GM21529 (cell line): Measurements from ENCODE around the gene EXOSC9.
"Not testable (repeated sequence)": the region's sequence is repeated elsewhere in the genome, so short reads cannot be mapped to it uniquely, and the experiment has no call there.

Source experiments
- ATAC-seq: cut with Tn5 transposase; IDR thresholded peaks from one replicate; pipeline ENCODE4 v1.9.1; 2021; ENCODE audit not compliant: unreplicated experiment

The EXOSC9 gene, protein sequence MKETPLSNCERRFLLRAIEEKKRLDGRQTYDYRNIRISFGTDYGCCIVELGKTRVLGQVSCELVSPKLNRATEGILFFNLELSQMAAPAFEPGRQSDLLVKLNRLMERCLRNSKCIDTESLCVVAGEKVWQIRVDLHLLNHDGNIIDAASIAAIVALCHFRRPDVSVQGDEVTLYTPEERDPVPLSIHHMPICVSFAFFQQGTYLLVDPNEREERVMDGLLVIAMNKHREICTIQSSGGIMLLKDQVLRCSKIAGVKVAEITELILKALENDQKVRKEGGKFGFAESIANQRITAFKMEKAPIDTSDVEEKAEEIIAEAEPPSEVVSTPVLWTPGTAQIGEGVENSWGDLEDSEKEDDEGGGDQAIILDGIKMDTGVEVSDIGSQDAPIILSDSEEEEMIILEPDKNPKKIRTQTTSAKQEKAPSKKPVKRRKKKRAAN

DNA sequence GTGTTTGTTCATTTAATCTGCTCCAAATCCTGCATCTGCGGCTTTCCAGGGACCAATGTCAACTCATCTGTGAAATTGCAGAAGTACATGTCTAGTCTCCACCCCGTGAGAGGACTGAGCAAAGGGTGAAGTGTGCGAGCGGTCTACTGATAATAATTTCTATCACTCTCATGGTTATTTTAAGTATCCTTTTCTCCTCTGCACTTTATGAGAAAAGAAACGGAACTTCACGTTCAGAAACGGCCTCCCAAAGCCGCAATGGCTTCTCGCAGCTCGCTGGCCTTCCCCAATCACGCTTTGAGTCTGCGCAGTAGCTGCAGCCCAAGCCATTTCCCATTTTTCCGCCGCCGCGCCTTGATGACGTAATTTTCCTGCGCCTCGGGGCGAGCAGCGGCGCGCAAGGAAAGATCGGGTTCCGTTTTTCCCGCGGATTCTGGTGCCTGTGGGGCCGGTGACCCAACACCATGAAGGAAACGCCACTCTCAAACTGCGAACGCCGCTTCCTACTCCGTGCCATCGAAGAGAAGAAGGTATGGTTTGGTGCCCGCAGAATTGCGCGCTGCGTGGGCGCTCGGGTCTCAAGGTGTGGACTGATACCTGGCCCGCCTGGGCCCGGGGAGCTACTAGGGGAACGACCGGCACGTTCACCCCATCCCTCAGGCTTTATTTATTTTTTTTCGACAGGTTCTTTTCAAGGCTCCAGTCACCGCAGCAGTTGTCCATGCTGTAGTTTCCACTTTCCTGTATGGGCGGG lies at the start of gene EXOSC9:
TSS of gene EXOSC9 (plus strand) at position 363 of the 754 bp plus-strand sequence. CDS start at position 465, 102 bp downstream.
- peak; percentile 80 for ATAC-seq

DNA sequence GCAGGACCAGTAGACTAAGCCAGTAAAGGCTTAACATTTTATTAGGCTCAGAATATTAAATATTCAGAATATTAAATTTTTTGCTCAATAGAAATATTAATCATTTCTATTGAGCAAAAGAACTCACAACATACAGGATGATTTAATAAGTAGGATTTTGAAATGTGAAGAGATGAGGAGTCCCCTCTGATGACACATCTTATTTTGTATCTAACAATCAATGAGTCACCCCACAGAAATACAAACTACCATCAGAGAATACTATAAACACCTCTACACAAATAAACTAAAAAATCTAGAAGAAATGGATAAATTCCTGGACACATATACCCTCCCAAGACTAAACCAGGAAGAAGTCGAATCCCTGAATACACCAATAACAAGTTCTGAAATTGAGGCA lies 49.0 kb upstream of the EXOSC9 start:
- not testable (repeated sequence) for ATAC-seq

GRCh38 chr4:121758925-121759568 lies 42.1 kb upstream of the EXOSC9 start:
- no peak for ATAC-seq

GRCh38 chr4:121760205-121760604 lies 40.9 kb upstream of the EXOSC9 start:
- no peak for ATAC-seq

DNA sequence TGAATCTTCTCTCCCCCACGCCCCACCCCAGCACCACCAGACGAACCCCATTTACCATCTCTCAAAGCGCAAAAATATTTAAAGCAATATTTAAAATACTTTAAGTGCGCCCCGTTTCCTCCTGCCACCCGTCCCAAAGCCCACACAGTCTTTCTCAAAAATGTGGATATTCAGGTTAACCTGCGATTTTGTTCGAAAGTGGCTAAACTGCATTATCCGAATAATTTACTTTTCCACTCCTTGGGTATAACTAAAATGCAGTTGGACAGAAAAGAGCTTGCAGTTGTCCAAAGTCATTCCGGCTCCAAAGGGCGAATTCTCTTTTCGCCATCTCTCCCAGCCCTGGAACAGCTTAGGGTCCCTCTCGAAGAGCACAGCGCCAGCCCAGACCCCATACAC lies 36.8 kb upstream of the EXOSC9 start:
- no peak for ATAC-seq

GRCh38 chr4:121764702-121765367 lies 36.3 kb upstream of the EXOSC9 start, which contains the start of gene SMIM43:
SMIM43 (minus strand) TSS chr4:121765164; CDS start chr4:121765105, 59 bp downstream.
- ATAC-seq, result no peak

DNA sequence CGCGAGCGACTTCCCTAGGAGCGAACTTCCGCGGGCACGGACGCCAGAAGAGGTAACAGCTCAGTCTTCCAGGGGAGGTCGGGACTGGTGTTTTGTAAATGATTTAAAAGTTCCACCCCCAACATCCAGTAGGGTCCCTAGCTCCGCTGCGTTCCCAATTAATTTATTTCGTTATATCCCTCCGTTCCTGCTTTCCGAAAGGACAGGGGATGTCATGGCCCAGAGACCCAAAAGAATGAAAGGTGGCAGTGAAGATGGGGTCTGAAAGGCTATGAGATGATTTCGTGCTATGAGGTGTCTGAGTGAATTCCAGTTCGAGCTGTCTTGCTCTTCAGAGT lies 35.8 kb upstream of the EXOSC9 start:
- no peak for ATAC-seq

DNA sequence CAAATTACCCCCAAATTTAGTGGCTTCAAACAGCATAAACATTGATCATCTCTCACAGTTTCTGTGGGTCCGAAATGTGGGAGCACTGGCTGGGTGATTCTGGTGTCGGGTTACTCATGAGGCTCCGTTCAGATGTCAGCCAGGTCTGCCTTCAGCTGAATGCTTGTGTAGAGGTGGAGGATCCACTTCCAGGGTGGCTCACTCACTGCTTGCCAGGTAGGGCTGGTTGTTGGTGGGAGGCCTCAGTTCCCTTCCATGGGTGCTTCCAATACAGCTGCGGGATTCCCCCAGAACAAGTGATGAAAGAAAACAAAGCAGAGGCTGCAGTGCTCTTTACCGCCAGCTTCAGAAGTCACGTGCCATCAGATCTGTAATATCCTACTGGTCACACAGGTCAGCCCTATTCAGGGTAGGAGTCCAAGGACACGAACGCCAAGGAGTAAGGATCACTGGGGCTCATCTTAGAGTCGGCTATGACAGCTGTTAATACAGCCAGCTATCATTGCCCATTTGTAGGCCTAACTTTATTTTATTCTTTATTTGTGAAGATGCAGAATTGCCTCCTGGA lies 35.1 kb upstream of the EXOSC9 start:
- no peak for ATAC-seq

- no peak for ATAC-seq
Observed at GRCh38 chr4:121767166-121767565, 34.0 kb upstream of the EXOSC9 start.

GRCh38 chr4:121769341-121769740 lies 31.8 kb upstream of the EXOSC9 start:
- ATAC-seq, result no peak

DNA sequence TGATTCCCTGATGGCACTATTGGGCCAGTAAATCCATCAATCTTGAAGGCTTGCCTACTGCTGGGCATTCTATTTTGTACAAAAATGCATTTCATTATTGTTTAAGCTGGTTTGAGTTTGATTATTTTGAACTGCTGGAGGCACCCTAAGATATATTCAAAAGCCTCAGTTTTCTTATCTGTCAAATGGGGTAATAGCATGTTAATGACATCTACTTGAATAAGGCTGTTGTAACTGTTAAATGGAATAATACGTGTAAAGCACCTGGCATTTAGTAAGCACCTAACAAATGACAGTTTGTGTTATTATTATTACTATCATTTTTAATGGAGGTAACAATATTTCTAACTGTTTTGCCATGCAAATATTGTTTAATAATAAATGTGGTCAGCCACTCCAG lies 29.3 kb upstream of the EXOSC9 start:
- no peak for ATAC-seq

GRCh38 chr4:121773883-121774282 lies 27.2 kb upstream of the EXOSC9 start:
- ATAC-seq, result no peak

DNA sequence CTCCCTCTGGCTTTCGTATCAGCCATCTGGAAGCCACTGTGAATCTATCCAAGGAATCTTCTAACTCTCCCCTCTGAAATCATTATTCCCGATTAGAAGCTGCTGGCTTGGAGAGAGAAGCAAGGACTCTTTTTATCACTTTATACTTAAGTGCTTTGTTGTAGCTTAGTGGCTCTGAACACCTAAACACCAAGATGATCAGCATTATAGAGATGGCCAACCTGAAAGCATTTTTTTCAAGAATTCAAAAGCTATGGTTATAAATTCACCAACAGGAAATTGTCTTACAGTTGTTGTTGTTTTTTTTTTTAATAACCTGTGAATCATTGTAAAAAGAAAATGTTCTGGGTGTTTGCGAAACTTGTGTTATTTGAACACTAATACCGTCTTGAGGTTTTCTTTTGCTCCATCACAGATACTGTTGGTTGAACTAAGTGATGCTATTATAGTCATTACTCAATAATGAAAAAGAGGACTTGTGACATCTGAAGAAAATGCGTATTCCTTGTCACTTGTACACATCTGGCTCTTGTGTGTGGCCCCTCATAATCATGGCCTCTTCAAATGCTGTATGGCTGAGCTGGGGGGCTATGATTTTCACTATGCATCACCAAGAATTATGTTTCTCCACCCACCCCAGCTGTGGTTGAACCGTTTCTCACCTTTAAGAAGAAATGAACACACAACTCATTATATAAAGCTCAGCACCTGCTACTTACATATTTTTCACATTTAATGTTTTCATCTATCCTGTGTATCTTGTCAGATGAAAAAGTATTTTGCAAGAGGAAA lies 24.3 kb upstream of the EXOSC9 start:
- ATAC-seq, result no peak

DNA sequence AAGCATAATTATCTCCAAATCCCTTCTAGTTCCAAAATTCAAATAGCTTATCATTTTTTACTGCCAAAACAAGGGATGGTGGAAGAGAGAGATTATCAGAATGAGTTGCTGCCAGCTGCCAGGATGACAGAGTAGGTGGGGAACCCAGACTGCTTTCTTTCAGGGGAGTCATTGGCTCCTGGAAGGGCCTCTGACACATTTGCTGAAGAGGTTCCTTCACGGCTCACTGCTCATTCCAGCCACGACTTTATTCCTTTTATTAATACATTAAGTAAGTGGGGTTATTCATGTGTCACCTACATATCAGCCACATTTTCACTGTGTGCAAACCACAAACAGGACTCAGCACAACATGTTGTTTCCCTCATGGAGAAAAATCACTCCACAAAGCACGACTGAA lies 23.5 kb upstream of the EXOSC9 start:
- ATAC-seq, result peak; percentile 76

GRCh38 chr4:121778991-121779628 lies 22.0 kb upstream of the EXOSC9 start:
- no peak for ATAC-seq

DNA sequence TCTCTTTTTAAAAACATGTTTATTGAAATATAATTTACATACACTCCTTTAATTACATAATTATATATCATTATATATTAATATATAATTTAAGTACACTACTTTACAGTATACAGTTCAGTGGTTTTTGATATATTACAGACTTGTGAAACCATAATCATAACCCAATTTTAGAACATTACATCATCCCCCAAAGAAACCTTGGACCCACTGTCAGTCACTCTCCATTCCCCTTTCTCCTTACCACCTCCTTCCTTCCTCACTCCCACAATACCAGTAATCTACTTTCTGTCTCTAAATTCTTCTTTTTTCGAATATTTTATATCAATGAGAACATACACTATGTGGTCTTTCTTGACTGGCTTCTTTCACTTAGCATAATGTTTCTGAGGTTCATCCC lies 17.9 kb upstream of the EXOSC9 start:
- no peak for ATAC-seq

DNA sequence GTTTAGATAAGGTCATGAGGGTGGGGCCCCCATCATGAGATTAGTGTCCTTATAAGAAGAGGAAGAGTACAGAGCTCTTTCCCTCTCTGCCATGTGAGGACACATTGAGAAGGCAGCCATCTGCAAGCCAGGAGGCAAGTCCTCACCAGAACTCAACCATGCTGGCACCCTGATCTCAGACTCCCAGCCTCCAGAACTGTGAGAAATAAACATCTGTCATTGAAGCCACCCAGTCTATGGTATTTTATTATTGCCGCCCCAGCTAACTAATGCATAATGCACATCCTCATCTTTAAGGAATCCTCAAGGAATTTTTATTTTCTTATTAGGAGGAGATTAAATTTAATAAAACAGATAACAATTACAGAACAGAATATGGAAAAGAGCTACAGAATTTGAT lies 16.7 kb upstream of the EXOSC9 start:
- no peak for ATAC-seq

GRCh38 chr4:121784975-121785374 lies 16.1 kb upstream of the EXOSC9 start:
- no peak for ATAC-seq

DNA sequence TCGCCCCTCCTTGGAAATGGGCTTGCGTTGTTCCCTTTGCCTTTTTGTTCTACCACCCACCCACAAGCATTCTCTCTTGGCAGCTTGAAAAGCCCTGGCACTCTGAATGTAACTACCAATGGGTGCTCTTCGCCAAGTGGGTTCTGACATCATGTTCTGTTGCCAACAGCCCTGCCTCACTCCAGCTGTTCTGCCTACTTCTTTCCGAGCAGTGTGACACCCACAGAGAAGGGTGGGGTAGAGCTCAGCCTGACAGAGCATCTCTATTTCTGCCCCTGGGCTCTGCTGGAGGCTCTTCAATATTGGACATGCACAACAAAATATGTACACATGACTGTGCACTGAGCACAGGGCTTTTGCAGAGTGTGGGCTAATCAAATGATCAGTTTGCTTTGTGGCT lies 15.6 kb upstream of the EXOSC9 start:
- ATAC-seq, result no peak

DNA sequence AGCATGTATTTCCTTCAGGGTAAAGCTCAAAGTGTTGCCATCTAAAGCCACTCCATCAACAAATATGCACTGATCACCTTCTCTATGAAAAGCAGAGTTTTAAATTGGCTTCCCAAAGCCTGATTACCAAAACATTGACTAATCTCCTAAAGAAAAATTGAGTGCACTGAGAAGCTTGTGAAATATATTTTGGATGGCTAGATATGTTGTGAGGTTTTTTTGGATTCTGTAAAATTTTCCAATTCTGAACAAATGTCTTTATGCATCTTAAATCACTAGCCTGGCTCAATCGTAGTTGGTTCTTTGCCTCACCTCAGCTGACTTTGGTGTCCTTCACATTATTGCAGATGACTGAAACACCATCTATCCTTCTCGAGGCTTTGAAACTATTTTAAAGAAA lies 14.9 kb upstream of the EXOSC9 start:
- no peak for ATAC-seq
